GM19397 (cell line): ENCODE results near the gene POLR3H.

Source experiments
- ATAC-seq: cut with Tn5 transposase; IDR thresholded peaks from one replicate; pipeline ENCODE4 v1.9.1; 2021; ENCODE audit warnings: mild to moderate bottlenecking, moderate library complexity; ENCODE audit not compliant: unreplicated experiment

Gene POLR3H

DNA sequence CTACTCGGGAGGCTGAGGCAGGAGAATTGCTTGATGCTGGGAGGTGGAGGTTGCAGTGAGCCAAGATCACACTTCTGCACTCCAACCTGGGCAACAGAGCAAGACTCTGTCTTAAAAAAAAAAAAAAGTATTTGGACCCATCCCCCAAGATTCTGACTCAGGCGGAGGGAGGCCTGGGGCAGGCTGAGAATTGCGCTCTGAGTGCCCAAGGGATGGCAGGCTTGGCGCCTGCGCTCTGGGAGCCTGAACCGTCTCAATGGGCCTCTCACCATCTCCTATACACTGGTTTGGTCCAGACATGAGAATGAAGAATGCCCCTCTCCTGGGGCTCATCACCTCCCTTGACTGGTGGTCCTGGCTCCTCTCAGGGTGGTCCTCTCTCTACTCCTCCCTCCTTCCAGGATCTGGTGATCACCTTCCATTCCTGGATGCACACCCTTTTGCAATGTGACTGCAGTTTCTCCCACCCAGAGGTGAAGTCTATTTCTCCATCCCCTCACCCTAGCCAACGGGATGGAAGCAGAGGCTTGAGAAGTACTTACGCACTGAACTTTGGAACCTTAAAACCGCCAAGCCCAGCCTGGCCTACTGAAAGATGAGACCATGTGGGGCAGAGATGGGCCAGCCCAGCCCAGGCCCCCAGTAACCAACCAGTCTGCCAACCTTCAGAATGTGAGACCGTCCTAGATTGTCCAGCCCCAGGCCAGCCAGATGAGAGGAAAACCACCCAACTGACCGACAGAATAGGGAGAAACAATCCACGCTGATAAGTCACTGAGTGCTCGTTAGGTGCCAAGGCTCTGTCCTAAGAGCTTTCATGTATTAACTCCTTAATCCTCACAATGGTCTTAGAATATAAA is 4.9 kb downstream of the POLR3H start:
- ATAC-seq, result no peak

DNA sequence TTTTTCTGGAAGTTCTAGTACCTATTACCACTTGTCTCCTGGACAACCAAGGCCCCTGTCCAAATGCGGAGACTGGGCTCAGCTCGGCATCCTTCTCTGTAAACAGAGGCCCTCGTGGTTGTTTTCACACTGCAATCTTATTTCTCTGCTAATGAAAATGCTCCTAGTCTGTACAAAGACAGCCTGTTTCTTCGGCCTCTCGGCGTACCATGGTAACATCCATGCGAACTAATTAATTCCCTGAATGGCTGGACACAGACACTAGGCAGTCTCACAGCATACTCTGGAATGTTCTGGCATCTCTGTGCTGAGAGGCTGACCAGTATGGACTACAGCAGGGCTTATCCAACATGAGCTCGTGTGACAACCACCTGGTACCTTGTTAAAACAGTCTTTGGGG is 5.7 kb downstream of the POLR3H start:
- no peak for ATAC-seq

DNA sequence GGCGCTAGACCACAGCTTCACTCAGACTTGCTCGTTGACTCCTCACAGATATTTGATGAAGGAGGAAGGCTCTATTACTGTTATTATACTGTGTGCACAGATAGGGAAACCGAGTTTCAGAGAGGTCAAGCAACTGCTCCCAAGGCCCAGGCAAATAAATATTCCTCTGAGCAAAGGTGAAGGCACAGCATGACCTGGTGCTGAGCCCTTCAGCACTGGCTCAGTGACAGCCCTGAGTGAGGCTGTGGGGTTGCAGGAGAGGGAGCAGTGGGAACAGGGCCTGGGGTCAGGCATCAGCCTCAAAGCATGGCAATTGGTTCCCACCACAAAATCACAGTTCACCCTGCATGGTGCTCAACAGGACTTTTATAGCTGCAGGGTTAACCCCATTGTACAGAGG is 7.1 kb downstream of the POLR3H start:
- ATAC-seq, result no peak

DNA sequence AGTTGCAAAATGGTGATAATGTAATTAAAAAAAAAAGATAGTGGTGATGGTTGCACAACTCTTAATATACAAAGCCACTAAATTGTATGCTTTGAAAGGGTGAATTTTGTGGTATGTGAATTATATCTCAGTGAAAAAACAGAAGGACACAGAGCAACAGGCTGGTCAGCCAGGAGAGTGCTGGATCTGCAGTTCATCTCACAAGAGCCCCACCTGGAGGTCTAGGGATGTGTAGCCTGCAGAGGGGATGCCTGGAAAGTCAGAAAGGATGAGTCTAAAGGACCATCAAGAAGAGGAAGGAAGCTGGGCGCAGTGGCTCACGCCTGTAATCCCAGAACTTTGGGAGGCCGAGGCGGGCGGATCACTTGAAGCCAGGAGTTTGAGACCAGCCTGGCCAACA is 9.0 kb downstream of the POLR3H start:
- no peak for ATAC-seq

DNA sequence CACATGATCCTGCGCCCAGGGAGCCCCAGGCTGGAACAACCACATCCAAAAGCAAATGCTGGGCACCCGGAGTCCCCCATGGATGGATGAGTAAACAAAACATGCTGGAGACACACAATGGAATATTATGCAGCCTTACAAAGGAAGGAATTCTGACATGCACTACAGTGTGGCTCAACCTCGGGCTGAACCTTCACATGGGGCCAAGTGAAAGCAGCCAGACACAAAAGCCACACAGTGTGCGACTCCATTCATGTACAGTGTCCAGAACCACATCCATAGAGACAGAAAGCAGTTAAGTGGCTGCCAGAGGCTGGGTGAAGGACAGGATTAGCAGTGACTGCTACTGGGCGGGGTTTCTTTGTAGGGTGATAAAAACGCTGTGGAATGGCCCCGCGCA is 10.1 kb downstream of the POLR3H start:
- no peak for ATAC-seq

DNA sequence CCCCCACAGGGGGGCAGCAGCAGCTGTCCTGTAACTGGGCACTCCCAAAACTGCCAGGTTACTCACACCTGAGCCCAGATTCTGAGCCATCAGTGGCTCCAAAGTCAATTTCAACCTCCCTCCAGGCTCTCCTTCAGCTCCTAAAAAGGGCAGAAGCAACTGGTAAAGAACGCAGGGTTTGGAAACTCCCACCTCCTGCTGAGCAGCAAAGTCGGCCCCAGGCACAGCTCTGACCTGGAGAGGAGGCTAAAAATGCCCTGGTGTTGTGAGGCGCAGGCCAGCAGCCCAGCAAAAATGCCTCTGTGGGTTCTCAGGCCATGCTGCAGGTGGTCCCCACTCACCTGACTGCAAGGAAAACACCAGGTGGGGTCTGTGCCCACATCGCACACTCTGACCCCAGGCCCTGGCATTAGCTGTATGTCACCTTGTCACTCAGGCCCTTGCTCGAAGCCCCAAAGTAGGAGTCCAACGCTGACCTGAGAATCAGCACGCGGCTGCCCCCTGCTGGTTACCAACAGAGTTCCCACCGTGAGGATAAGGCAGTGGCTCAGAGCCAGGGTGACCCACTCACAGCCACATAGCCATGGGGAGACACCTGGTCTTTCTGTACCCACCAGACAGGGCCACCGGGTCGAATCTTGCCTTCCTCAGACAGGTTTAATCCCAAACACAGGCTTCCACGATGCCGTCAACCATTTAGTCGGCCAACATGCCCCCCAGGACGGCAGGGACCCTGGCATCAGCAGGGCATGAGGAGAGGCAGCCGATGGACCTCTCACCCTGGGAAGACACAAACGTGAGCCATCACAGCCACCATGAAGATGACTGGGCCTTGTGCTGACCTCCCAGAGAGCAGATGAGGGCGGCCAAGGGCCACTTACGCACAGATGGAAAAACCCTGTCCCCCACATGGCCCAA is 11.1 kb downstream of the POLR3H start:
- ATAC-seq, result no peak

DNA sequence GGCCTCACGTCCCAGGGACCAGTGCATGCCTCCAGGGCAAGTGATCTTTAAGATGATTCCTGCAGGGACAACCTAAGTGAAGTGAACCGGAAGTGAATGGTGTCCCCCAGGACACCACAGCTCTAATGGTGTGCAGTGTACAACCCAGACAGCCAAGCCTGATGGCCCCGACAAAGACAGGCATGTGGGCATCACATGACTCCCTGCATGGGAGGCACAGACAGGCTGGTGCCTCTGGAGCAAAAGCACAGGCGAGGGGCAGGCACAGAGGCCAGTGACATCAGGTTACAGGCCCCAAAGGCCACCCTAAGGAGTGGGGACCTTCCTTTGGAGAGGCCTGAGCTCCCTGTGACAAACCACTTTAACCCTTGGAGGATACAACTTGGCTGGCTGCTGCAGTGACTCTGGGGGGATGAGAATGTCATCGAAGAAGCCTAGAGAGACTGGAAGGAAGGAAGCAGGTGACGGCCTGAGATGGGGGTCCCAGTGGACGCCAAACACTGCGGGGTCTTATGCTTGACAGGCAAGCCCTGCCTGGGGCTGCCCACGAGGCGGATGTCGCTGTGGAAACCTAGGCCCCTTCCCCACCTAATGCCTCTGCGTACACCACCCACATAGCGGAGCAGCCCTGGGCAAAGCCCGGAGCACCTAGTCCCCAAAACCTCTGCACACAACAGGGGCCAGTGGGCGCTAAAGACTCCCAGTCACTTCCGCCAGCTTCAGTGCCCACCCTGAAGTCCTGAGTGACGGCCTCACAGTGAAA is 12.4 kb downstream of the POLR3H start:
- no peak for ATAC-seq

DNA sequence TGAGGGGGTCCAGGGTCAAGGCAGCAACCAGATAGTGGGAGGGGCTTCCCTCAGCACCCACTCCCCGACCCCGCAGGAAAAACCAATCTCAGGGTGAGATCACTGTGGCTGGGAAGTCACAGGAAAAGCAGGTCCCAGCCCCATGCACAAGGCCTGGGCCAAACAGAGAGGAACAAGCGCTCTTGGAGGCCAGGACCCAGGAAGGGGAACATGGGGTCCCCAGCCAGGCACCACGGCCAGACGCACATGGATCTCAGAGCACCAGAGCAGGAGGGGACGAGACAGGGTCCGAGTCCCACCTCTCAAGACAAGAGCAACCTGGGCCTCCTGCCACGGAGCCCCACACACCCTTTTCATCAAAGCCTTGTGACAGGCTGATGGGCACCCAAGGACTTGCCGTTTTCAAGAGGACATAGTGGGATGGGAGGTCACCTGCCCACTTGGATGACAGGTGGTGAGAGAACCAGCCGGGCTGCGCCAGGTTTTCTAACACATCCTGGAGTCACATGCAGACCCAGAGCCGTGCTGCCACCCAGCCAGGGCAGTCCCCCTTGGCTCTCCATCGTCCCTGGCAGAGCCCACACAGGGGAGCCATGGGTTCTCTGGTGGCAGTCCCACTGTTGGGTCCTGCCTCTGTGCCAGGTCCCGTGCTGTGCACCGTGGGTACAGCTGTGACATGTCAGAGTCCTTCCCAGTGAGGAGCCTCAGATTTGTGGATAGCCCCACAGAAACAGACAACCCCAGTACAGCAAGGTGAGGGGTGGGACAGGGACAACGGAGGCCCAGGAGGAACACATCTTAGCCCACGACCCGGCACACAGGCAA is 13.2 kb downstream of the POLR3H start:
- ATAC-seq, result no peak

DNA sequence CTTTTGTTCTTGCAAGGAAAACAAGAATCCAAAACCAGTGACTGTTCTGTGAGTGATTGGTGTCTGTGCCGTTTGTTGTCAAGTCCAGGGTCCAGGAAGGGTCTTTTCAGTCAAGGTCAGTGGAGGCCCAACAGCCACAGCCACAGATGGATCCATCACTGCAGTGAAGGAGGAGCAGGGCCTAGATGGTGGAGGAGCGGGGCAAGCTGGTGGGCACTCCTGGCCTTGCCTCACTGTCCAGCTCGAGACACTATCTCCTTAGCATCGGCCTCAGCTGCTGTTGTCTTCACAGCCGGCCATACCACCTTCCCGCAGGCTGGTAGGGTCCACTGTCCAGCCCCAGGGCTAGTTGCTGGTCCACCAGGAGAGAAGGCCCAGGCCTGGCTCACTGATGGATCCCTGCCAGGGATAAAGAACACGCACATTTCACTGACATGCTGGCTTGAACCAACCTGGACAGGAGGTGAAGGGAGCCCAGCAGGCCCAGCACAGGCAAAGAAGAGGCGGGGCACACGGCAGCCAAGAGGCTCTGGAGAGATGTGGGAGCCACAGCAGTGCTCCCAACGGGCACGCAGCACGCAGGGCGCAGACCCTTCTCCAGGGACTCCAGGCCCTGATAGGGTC is 15.2 kb downstream of the POLR3H start:
- ATAC-seq, result no peak

DNA sequence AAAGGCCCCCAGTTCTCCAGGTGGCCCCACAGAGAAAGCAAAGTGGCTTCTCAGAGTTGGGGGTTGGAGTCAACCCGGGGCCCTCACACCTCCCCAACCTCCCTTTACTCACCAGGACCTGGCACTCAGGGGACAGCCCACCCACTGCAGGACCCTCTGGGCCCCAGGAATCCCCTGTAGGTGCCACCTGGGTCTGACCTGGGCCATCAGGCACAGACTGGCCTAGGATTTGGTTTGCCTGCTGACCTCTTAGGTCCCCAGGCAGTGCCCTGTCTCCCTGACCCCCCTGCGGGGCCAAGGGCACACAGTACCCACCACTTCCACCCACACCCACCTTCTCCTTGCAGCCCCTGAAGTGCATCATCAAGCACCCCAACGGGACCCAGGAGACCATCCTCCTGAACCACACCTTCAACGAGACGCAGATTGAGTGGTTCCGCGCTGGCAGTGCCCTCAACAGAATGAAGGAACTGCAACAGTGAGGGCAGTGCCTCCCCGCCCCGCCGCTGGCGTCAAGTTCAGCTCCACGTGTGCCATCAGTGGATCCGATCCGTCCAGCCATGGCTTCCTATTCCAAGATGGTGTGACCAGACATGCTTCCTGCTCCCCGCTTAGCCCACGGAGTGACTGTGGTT is 16.0 kb downstream of the POLR3H start:
- no peak for ATAC-seq

DNA sequence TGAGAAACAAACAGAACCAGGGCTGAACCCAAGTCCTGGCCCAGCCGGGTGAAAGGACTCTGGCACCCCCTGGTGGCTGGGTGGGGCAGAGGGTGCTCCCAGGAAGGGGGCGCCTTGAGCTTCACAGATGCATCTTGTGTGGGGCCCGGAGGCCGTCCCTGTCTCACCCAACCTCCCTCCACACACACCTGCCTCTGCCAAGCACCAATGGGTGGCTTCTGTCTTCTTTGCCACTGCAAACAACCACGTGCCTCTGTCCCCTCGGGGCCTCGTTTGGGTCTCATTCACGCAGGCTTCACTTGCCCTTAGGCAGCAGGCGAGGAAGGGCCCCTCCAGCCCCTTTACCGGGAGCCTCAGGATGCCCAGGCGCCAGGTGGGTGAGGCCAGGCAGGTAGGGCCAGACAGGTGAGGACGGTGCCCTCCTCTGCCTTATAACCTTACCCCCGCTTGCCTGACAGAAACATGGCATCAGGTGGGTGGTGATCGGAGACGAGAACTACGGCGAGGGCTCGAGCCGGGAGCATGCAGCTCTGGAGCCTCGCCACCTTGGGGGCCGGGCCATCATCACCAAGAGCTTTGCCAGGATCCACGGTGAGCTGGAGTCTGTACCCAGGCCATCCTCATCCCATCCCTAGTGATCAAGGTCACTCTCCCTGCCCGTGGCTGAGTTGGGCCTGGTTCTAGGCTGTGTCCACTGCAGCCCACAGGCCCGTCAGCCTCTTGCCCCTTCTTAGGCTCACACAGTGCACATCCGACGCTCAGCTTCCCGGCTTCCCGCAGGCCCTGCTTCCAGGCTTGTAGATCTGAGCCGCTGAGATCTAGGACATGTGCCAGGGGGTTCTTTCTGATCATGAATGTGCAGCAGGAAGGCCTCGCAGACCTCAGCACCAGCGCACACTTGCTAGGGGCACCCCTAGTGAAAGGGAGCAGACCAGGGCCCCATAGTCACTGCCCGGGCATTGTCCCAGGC is 17.2 kb downstream of the POLR3H start:
- no peak for ATAC-seq

DNA sequence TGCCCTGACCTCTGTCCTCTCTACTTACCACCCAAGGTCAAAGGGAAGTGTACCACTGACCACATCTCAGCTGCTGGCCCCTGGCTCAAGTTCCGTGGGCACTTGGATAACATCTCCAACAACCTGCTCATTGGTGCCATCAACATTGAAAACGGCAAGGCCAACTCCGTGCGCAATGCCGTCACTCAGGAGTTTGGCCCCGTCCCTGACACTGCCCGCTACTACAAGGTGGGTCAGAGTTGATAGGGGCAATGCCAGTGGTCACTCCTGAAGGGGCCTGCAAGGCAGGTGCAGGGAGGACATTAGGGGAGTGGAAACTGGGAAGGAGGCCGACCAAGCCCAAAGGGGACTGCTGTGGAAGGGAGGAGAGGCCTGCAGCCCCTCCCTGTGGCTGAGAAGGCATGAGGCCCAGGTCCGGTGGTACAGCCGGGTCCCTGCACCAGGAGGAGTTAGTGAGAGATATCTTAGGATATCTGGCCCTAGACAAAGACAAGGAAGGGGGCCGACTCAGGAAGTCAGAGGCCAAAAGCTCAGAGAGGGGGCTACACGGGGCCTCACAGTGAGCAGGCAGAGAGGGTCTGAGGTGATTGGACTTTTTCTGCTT is 17.9 kb downstream of the POLR3H start:
- ATAC-seq, result no peak

DNA sequence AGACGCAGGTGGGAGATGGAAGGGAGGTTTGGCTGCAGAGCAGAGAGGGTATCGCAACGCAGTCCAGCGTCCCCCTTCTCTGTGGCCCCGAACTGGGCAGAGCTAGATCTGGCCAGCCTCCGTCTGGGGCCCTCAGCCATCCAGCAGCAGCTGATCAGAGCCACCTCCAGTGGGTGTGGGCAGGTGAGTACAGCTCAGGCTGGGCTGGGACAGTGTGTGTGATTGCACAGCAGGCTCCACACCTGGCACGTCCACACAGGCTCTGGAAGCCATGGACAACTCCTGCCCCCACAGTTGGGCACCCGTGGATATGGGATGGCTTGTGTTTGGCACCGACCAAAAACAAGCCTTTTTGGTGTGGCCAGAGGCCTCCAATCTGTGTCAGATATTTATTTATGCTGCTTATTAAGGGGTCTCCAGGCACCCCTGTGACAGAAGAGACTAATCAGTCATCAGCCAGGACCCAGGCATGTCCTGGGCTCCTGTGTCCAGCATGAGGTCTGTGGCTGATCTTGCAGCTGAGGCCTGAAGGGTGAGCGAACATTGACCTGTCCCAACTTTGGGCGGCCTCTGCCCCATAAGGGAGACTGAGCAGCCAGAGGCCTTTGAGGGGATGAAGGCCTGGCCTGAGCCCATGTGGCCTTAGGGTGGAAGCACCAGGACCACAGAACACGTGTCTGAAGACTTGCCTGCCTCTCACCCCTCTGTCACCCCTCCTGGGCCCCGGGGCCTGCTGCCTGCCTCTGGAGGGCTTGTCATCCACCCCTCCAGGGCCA is 18.6 kb downstream of the POLR3H start:
- ATAC-seq, result no peak

DNA sequence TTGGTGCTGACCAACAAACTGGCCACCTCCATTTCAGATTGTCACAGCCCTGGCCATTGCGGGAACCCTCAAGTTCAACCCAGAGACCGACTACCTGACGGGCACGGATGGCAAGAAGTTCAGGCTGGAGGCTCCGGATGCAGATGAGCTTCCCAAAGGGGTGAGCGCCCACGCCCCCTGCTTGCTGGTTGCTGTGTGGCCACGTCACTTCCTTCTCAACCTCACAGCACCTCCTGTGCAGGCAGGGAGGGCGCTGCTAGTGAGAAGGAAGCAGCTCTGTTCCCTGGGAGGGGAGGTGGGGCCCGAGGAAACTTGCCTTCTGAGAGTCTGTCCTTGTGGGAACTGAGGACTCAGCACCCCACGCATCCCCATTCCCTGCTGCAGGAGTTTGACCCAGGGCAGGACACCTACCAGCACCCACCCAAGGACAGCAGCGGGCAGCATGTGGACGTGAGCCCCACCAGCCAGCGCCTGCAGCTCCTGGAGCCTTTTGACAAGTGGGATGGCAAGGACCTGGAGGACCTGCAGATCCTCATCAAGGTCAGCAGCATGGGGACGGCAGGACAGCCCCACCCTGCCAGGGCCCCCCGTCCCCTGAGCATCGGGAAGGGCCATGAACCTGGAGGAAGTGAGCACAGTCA is 19.3 kb downstream of the POLR3H start:
- ATAC-seq, result no peak

DNA sequence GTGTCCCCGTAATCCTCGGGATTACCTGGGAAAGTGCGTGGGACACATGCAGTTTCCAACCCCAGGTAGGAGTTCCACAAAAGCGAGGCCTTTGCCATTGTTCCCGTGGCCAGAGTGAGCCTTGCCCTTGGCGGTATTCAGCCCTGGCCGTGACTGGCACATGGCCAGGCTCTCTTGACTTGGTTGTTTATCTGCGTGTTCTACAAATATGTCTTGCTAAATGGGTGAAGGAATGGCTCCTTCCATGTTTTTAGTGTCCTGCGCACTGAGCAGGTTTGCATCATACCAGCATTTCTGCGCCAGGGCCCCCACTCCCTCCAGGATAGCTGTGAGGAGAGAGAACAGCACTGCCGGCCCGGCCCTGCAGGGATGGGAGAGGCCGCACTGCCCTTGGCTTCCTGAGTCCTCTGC is 20.0 kb downstream of the POLR3H start:
- ATAC-seq, result no peak

DNA sequence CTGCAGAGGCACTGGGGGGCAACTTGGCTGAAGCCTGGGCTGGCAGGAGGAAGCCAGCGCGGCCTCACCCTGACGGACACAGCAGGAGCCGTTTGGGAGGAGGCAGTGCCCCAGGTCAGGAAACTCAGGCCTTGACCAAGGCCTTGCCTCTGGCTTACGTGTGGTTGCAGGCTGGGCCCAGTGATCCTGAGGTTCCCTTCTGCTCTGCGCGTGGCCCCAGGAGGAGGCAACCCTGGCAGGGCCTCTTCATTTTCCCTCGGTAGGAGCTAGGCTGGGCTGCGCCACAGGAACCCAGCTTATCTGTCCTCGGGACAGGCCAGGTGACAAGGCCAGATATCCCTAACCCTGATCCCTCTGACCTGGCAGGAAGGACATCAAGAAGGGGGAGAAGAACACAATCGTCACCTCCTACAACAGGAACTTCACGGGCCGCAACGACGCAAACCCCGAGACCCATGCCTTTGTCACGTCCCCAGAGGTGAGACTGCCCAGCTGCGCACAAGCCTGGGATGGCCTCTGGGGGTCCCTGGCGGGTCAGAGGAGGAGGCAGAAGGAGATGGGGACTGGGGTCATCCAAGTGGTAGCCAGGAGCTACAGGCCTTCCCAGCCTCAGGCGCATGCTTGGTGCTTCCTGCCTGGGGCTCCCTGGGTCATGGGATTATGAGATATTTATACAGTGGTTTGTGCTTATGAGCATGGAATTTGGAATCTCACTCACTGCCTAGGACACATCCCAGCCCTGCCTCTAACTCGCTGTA is 20.6 kb downstream of the POLR3H start:
- ATAC-seq, result no peak
